Frontal cortex (tissue), 4 donors: Measurements from ENCODE around the gene ACAT2. TPM values are rescaled to one million over a fixed set of nuclear protein-coding genes. Genes with fewer than 3 reads are reported as not detected.
"Not testable (repeated sequence)": the region's sequence is repeated elsewhere in the genome, so short reads cannot be mapped to it uniquely, and the experiment has no call there.

Experiments used
- DNase-seq, 2 donors: peaks; one replicate each; pipeline ENCODE4 v3.0.0; 2012; ENCODE audit warnings: low spot score in 2 of 2
- FAIRE-seq: peaks from 2 replicates; lab custom pipeline; 2012; peaks lifted over from hg19 to GRCh38; lab: Jason Lieb, UNC
- total RNA-seq: library from RNA; depleted of rRNA; stranded (reverse); fragments of >200 nt; gene quantifications from one replicate; pipeline ENCODE4 v1.2.3, GENCODE V29; 2014
- donor health status: control.
- donor health status: control.
- donor health status: control.

The ACAT2 gene
- total RNA-seq, 1 donor from 2014 or later = 100 TPM

- FAIRE-seq (no peak), DNase-seq (no peak)
Measured at GRCh38 chr6:159729598-159730331, 32.1 kb upstream of the ACAT2 start.

GRCh38 chr6:159730332-159730676, 31.5 kb upstream of the ACAT2 start:
- no peak for DNase-seq
- FAIRE-seq = no peak

GRCh38 chr6:159732550-159732949, 29.3 kb upstream of the ACAT2 start:
- not testable (repeated sequence) for DNase-seq, FAIRE-seq

- FAIRE-seq, DNase-seq: not testable (repeated sequence)
Measured at GRCh38 chr6:159733395-159733794, 28.4 kb upstream of the ACAT2 start.

- FAIRE-seq = no peak
- no peak for DNase-seq
Measured at GRCh38 chr6:159736908-159737307, 24.9 kb upstream of the ACAT2 start.

GRCh38 chr6:159739341-159739740, 22.5 kb upstream of the ACAT2 start:
- DNase-seq = no peak
- FAIRE-seq = no peak

- DNase-seq (no peak), FAIRE-seq (no peak)
Measured at GRCh38 chr6:159742165-159742564, 19.7 kb upstream of the ACAT2 start.

- DNase-seq (no peak), FAIRE-seq (no peak)
Measured at GRCh38 chr6:159745081-159745480, 16.8 kb upstream of the ACAT2 start.

- DNase-seq (no peak), FAIRE-seq (no peak)
Measured at GRCh38 chr6:159746759-159747158, 15.1 kb upstream of the ACAT2 start.

GRCh38 chr6:159748127-159748526, 13.7 kb upstream of the ACAT2 start:
- not testable (repeated sequence) for FAIRE-seq, DNase-seq

GRCh38 chr6:159751448-159751847, 10.4 kb upstream of the ACAT2 start:
- DNase-seq (no peak), FAIRE-seq (no peak)

- DNase-seq (no peak), FAIRE-seq (no peak)
Measured at GRCh38 chr6:159753081-159753872, 8.6 kb upstream of the ACAT2 start.

- no peak for FAIRE-seq
- no peak for DNase-seq
Measured at GRCh38 chr6:159754401-159754800, 7.4 kb upstream of the ACAT2 start.

GRCh38 chr6:159754959-159755914, 6.6 kb upstream of the ACAT2 start:
- peak in 1 of 2 donors; percentile 18 for DNase-seq
- peak; percentile 67 for FAIRE-seq

- FAIRE-seq (no peak), DNase-seq (no peak)
Measured at GRCh38 chr6:159756508-159756907, 5.3 kb upstream of the ACAT2 start.

GRCh38 chr6:159758031-159759001, 3.5 kb upstream of the ACAT2 start:
- no peak for DNase-seq
- no peak for FAIRE-seq

- no peak for FAIRE-seq
- DNase-seq = no peak
Measured at GRCh38 chr6:159759645-159760044, 2.2 kb upstream of the ACAT2 start.

GRCh38 chr6:159760602-159761057, 1.2 kb upstream of the ACAT2 start:
- FAIRE-seq (no peak), DNase-seq (no peak)
